ENCODE data around the gene NCAM2. TPM values are rescaled to one million over a fixed set of nuclear protein-coding genes. Genes with fewer than 3 reads are reported as not detected.

NCAM2 gene
- total and polyA plus RNA-seq, 2 of the 8 experiments (the other 6 are each of a cell fraction or from before 2014, with no cell fraction given): 0.14 to 1.1 TPM

DNA sequence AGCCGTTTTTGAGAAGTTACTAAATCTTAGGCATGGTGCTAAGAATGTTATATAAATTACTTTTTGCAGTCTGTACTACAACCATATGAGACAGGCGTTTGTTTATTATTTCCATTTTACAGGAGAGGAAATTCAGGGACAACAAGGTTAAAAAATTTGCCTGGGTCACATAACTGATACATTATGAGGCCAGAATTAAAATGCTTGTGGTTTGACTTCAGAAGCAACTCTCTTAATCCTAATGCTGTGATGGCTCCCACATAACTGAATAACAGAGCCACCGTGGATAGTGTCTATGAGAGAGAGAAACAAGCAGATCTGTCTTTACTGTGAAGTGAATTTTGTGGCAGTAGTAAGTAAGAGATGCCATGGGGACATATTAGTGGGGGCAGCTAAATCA, 184.9 kb downstream of the NCAM2 start (continued):
- TF ChIP-seq, protein P1, sequence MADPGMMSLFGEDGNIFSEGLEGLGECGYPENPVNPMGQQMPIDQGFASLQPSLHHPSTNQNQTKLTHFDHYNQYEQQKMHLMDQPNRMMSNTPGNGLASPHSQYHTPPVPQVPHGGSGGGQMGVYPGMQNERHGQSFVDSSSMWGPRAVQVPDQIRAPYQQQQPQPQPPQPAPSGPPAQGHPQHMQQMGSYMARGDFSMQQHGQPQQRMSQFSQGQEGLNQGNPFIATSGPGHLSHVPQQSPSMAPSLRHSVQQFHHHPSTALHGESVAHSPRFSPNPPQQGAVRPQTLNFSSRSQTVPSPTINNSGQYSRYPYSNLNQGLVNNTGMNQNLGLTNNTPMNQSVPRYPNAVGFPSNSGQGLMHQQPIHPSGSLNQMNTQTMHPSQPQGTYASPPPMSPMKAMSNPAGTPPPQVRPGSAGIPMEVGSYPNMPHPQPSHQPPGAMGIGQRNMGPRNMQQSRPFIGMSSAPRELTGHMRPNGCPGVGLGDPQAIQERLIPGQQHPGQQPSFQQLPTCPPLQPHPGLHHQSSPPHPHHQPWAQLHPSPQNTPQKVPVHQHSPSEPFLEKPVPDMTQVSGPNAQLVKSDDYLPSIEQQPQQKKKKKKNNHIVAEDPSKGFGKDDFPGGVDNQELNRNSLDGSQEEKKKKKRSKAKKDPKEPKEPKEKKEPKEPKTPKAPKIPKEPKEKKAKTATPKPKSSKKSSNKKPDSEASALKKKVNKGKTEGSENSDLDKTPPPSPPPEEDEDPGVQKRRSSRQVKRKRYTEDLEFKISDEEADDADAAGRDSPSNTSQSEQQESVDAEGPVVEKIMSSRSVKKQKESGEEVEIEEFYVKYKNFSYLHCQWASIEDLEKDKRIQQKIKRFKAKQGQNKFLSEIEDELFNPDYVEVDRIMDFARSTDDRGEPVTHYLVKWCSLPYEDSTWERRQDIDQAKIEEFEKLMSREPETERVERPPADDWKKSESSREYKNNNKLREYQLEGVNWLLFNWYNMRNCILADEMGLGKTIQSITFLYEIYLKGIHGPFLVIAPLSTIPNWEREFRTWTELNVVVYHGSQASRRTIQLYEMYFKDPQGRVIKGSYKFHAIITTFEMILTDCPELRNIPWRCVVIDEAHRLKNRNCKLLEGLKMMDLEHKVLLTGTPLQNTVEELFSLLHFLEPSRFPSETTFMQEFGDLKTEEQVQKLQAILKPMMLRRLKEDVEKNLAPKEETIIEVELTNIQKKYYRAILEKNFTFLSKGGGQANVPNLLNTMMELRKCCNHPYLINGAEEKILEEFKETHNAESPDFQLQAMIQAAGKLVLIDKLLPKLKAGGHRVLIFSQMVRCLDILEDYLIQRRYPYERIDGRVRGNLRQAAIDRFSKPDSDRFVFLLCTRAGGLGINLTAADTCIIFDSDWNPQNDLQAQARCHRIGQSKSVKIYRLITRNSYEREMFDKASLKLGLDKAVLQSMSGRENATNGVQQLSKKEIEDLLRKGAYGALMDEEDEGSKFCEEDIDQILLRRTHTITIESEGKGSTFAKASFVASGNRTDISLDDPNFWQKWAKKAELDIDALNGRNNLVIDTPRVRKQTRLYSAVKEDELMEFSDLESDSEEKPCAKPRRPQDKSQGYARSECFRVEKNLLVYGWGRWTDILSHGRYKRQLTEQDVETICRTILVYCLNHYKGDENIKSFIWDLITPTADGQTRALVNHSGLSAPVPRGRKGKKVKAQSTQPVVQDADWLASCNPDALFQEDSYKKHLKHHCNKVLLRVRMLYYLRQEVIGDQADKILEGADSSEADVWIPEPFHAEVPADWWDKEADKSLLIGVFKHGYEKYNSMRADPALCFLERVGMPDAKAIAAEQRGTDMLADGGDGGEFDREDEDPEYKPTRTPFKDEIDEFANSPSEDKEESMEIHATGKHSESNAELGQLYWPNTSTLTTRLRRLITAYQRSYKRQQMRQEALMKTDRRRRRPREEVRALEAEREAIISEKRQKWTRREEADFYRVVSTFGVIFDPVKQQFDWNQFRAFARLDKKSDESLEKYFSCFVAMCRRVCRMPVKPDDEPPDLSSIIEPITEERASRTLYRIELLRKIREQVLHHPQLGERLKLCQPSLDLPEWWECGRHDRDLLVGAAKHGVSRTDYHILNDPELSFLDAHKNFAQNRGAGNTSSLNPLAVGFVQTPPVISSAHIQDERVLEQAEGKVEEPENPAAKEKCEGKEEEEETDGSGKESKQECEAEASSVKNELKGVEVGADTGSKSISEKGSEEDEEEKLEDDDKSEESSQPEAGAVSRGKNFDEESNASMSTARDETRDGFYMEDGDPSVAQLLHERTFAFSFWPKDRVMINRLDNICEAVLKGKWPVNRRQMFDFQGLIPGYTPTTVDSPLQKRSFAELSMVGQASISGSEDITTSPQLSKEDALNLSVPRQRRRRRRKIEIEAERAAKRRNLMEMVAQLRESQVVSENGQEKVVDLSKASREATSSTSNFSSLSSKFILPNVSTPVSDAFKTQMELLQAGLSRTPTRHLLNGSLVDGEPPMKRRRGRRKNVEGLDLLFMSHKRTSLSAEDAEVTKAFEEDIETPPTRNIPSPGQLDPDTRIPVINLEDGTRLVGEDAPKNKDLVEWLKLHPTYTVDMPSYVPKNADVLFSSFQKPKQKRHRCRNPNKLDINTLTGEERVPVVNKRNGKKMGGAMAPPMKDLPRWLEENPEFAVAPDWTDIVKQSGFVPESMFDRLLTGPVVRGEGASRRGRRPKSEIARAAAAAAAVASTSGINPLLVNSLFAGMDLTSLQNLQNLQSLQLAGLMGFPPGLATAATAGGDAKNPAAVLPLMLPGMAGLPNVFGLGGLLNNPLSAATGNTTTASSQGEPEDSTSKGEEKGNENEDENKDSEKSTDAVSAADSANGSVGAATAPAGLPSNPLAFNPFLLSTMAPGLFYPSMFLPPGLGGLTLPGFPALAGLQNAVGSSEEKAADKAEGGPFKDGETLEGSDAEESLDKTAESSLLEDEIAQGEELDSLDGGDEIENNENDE (IDR thresholded peaks at IDR 0.05; ENCODE audit: insufficient replicate concordance, low read length): no peak
- TF ChIP-seq BRCA1 (IDR thresholded peaks at IDR 0.05; ENCODE audit: low read depth, low read length): no peak
- TF ChIP-seq EGR1 (IDR thresholded peaks at IDR 0.05; ENCODE audit: borderline replicate concordance, low read depth, low read length): no peak
- no peak for TF ChIP-seq EZH2 (IDR thresholded peaks at IDR 0.05; ENCODE audit: low read depth, low read length, severe bottlenecking)
- no peak for TF ChIP-seq RBBP5 (IDR thresholded peaks at IDR 0.05; ENCODE audit: borderline replicate concordance, low read depth, low read length)
- TF ChIP-seq MAFK (IDR thresholded peaks at IDR 0.05; ENCODE audit: low read depth, low read length): no peak
- no peak for TF ChIP-seq RNF2 (IDR thresholded peaks at IDR 0.05; ENCODE audit: borderline replicate concordance, low read depth, low read length, missing control alignments, poor library complexity, severe bottlenecking)
- TF ChIP-seq, protein P2, sequence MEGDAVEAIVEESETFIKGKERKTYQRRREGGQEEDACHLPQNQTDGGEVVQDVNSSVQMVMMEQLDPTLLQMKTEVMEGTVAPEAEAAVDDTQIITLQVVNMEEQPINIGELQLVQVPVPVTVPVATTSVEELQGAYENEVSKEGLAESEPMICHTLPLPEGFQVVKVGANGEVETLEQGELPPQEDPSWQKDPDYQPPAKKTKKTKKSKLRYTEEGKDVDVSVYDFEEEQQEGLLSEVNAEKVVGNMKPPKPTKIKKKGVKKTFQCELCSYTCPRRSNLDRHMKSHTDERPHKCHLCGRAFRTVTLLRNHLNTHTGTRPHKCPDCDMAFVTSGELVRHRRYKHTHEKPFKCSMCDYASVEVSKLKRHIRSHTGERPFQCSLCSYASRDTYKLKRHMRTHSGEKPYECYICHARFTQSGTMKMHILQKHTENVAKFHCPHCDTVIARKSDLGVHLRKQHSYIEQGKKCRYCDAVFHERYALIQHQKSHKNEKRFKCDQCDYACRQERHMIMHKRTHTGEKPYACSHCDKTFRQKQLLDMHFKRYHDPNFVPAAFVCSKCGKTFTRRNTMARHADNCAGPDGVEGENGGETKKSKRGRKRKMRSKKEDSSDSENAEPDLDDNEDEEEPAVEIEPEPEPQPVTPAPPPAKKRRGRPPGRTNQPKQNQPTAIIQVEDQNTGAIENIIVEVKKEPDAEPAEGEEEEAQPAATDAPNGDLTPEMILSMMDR (IDR thresholded peaks at IDR 0.05; ENCODE audit: control extremely low read depth in 1 of 3, insufficient read depth in 1 of 3, low read depth in 1 of 3, low read length in 3 of 3): no peak
